ENCODE data around the gene VIPR2. TPM values are rescaled to one million over a fixed set of nuclear protein-coding genes. Genes with fewer than 3 reads are reported as not detected.
A peak's percentile ranks its signal among the peaks of the same experiment; 100 is the strongest.

Gene VIPR2
- total and polyA plus RNA-seq, 2 of the 13 experiments (the other 11 are each of a cell fraction or from before 2014, with no cell fraction given) = not detected

DNA sequence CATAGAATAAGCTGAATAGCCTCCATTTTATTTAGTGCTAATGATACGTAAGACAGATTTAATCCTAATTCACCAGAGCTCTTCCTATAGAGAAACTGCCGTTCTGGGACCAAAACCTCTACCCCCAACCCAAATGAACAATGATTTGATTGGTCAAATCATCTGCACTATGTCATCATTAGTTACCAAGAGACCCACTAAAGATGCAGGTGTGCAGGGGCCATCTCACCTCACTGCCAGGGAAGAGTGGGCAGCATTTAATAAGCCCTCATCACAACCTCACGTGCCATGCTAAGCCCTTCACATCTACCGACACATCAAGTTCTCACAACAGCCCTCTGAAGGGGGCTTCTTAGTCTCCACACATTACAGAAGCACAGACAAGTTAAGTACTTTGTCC, 87.0 kb downstream of the VIPR2 start (continued):
- TF ChIP-seq DPF2 (CRISPR knock-in tag; IDR thresholded peaks at IDR 0.05; ENCODE audit: borderline replicate concordance, low read depth) = no peak
- TF ChIP-seq, protein P1, sequence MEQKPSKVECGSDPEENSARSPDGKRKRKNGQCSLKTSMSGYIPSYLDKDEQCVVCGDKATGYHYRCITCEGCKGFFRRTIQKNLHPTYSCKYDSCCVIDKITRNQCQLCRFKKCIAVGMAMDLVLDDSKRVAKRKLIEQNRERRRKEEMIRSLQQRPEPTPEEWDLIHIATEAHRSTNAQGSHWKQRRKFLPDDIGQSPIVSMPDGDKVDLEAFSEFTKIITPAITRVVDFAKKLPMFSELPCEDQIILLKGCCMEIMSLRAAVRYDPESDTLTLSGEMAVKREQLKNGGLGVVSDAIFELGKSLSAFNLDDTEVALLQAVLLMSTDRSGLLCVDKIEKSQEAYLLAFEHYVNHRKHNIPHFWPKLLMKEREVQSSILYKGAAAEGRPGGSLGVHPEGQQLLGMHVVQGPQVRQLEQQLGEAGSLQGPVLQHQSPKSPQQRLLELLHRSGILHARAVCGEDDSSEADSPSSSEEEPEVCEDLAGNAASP (CRISPR knock-in tag; IDR thresholded peaks at IDR 0.05; ENCODE audit: borderline replicate concordance) = no peak
- TF ChIP-seq, protein P2, sequence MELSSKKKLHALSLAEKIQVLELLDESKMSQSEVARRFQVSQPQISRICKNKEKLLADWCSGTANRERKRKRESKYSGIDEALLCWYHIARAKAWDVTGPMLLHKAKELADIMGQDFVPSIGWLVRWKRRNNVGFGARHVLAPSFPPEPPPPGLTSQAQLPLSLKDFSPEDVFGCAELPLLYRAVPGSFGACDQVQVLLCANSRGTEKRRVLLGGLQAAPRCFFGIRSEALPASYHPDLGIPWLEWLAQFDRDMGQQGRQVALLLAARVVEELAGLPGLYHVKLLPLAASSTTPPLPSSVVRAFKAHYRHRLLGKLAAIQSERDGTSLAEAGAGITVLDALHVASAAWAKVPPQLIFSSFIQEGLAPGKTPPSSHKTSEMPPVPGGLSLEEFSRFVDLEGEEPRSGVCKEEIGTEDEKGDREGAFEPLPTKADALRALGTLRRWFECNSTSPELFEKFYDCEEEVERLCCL (CRISPR knock-in tag; IDR thresholded peaks at IDR 0.05; ENCODE audit: borderline replicate concordance) = no peak

DNA sequence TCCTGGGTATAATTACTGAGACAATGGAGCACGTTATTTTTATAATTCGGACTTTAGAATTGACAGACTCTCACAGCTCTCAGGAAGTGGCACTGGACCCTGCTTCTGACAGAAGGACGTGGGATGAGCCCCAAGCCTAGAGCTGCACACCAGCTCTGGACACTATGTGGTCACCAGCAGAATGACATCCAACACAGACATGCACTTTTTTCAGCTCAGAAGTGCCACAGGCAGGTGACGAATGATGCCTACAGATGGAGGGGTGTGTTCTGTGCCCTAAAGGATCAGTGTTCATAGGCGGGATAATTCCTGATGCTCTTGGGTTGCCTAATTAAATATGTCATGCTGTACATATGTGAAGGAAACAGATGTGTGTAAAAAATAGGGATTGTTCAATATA, 87.9 kb downstream of the VIPR2 start:
- Histone ChIP-seq H3K27me3 (ENCODE audit: control insufficient read depth in 1 of 2, insufficient read depth in 2 of 2, low read length in 2 of 2) (peaks cover 0 to 13% of the 10 kb centered on the region in 2 experiments; a peak in 1 of 5 replicates), H2AFZ (ENCODE audit: low read length) (no peak overlapping the region), H3K4me2 (ENCODE audit: low read depth, low read length) (no peak overlapping the region), H3K79me2 (ENCODE audit: insufficient read depth, low read length) (no peaks in the 10 kb centered on the region), H3K4me1 (ENCODE audit: insufficient read depth, low read length) (no peaks in the 10 kb centered on the region), H3K36me3 (replicated peaks in 1 of 2; ENCODE audit: control insufficient read depth in 1 of 2, insufficient read depth in 2 of 2, low read length in 2 of 2) (no peaks in the 10 kb centered on the region), H4K20me1 (ENCODE audit: insufficient read depth, low read length) (no peaks in the 10 kb centered on the region), H3K9ac (ENCODE audit: insufficient read depth, low read depth, low read length) (no peak overlapping the region), H3K4me3 (replicated peaks in 1 of 3; ENCODE audit: insufficient read depth in 1 of 3, low read depth in 2 of 3, low read length in 3 of 3) (no peak overlapping the region), H3K27ac (ENCODE audit: extremely low read length, insufficient read depth, low read length) (no peak overlapping the region), H3K9me3 (ENCODE audit: low read length) (no peaks in the 10 kb centered on the region)
- ATAC-seq (peak; percentile 72), FAIRE-seq (no peak), DNase-seq (ENCODE audit: low spot score) (no peak)
- ChIA-PET CTCF (ENCODE audit: low intra/inter-chr PET ratio, low total read pairs) (no interaction called here), POLR2A (no interaction called here)
- WGBS (ENCODE audit: low lambda C conversion rate) = 4% methylated on average over 5 of the region's 5 CpGs
- intact Hi-C loops (cut with micrococcal nuclease; ENCODE audit: unreplicated experiment) = no loop called here
- in situ Hi-C loops (cut with HindIII; ENCODE audit: extremely low pct_ligation_motif_present, low pct_unique_long_range_greater_than_20kb) = no loop called here
- BruUV-seq (replicated peaks) = no TSS peak
- TF ChIP-seq ZNF607 (CRISPR knock-in tag; IDR thresholded peaks at IDR 0.05; ENCODE audit: borderline replicate concordance) = no peak
